CD4-positive, alpha-beta T cell (primary cell): ENCODE data around the gene LRPAP1. TPM values are rescaled to one million over a fixed set of nuclear protein-coding genes. Genes with fewer than 3 reads are reported as not detected.
"Not testable (repeated sequence)": the region's sequence is repeated elsewhere in the genome, so short reads cannot be mapped to it uniquely, and the experiment has no call there.

Experiments used
- ATAC-seq: fragments of 200-7000 bp; cut with Tn5 transposase; one replicate; pipeline ENCODE4 v1.10.0; 2022; ENCODE audit warnings: mild to moderate bottlenecking; ENCODE audit not compliant: poor library complexity
- CTCF ChIA-PET: fragments of 350-600 bp; sonication (Branson Sonifier 250); formaldehyde crosslinking; loops from one replicate; lab custom pipeline; 2021; ENCODE audit warnings: antibody characterized with exemption, inconsistent platforms; lab: Charles Lee
- POLR2A ChIA-PET: fragments of 350-600 bp; sonication (Branson Sonifier 250); formaldehyde crosslinking; loops from one replicate; lab custom pipeline; 2021; ENCODE audit warnings: antibody characterized with exemption, inconsistent platforms; lab: Charles Lee
- DNase-seq, 14 experiments: peaks; one replicate each; pipeline ENCODE4 v3.0.0-alpha.2; 2013 to 2020; ENCODE audit warnings: mixed read lengths in 2 of 14
- H3K27ac ChIP-seq, 2 donors: one replicate each; pipeline versions ENCODE4 v1.5.1 to v1.7.0; 2013; ENCODE audit warnings: low read length in 2 of 2, low read depth in 1 of 2, mild to moderate bottlenecking in 1 of 2
- H3K27me3 ChIP-seq, 2 experiments: 1 replicate in 1 of 2; 2 replicates in 1 of 2; pipeline versions ENCODE4 v1.6.1 to v1.7.0; 2013; ENCODE audit warnings: low read length in 2 of 2, control low read depth in 1 of 2, mild to moderate bottlenecking in 1 of 2, moderate library complexity in 1 of 2; ENCODE audit not compliant: insufficient read depth in 2 of 2, control insufficient read depth in 1 of 2
- H3K36me3 ChIP-seq: one replicate; pipeline ENCODE4 v1.6.1; 2013; ENCODE audit warnings: low read length, control low read depth; ENCODE audit not compliant: insufficient read depth
- H3K4me1 ChIP-seq: one replicate; pipeline ENCODE4 v1.6.1; 2013; ENCODE audit warnings: low read length, control low read depth; ENCODE audit not compliant: insufficient read depth
- H3K4me3 ChIP-seq: one replicate; pipeline ENCODE4 v1.5.1; 2013; ENCODE audit warnings: mild to moderate bottlenecking, low read length, moderate library complexity
- H3K9me3 ChIP-seq, 2 experiments: 1 replicate in 1 of 2; 2 replicates in 1 of 2; pipeline versions ENCODE4 v1.6.1 to v1.7.0; 2013; ENCODE audit warnings: low read length in 2 of 2, mild to moderate bottlenecking in 2 of 2, control low read depth in 1 of 2, moderate library complexity in 1 of 2; ENCODE audit not compliant: control insufficient read depth in 1 of 2, insufficient read depth in 1 of 2
- H3K27ac Mint-ChIP-seq: one replicate; pipeline ENCODE4 v1.8.0; 2020; ENCODE audit warnings: mixed read lengths
- H3K27me3 Mint-ChIP-seq: one replicate; pipeline ENCODE4 v1.8.0; 2021; ENCODE audit warnings: mixed read lengths
- H3K36me3 Mint-ChIP-seq: one replicate; pipeline ENCODE4 v1.8.0; 2021; ENCODE audit warnings: low read depth, mixed read lengths
- H3K4me1 Mint-ChIP-seq: one replicate; pipeline ENCODE4 v1.8.0; 2021; ENCODE audit warnings: low read depth, mixed read lengths
- H3K4me3 Mint-ChIP-seq: one replicate; pipeline ENCODE4 v1.8.0; 2020; ENCODE audit warnings: mild to moderate bottlenecking, mixed read lengths
- H3K9me3 Mint-ChIP-seq: one replicate; pipeline ENCODE4 v1.8.0; 2020; ENCODE audit warnings: mixed read lengths
- intact Hi-C, 2 experiments: fragments of 100-400 bp; cut with DNase I in 1 of 2; cut with micrococcal nuclease in 1 of 2; formaldehyde crosslinking; loops; one replicate each; pipeline versions ENCODE4 v1.15.1 to v1.9.0; 2023 to 2025; cut with DNase I, micrococcal nuclease
- total RNA-seq, 174 experiments: library from RNA in 2 of 174; stranded (reverse) in 2 of 174; gene quantifications; one replicate each; pipeline ENCODE4 v1.2.3 and lab custom pipeline; 2021 to 2026
- TF ChIP-seq, protein P1 (sequence below): fragments of 200-600 bp; IDR thresholded peaks from one replicate; pipeline ENCODE4 v1.8.0; 2022; ENCODE audit warnings: antibody characterized with exemption, mild to moderate bottlenecking

The LRPAP1 gene
- total RNA-seq, 2 experiments from 2014 or later, result 84.2 to 88.0 TPM

DNA sequence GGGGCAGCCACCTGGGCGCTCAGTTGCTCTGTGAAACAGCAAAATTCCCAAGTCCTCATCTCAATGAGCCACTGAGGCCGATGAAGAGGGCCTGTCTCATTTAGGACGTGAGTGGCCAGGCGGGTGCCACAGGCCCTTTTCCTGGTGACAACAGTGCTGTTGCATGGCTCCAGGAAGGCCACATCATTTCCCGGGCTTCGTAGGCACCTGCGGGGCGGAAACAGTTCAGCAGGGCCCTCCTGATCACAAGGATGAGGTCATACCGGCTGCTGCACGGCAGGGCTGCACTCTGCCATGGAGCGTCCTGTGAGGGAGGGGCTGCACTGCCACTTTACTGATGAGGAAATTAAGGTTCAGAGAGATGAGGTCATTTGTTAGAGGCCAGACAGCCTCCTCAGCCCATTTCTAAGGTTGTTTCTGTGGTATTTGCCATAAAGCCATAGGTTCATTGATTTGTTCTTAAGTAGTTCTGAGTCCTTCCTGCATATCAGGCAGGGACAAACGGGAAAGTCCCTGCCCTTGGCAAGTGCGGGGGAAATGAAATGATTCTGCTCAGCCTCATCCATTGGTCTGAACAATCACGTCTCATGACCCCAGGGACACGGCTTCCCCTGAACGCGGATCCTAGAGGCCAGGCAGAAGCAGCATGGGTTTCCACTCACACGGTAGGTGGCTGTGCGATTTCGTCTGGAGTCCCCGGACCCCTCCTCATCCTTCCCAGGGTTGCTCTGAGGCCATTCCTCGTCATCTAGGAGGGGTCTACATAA, 12.2 kb upstream of the LRPAP1 start:
- intact Hi-C loops, H3K27ac ChIP-seq, H3K9me3 ChIP-seq, H3K36me3 Mint-ChIP-seq, POLR2A ChIA-PET, H3K9me3 Mint-ChIP-seq, H3K36me3 ChIP-seq, H3K27ac Mint-ChIP-seq, H3K4me3 Mint-ChIP-seq, H3K4me3 ChIP-seq, CTCF ChIA-PET, H3K4me1 ChIP-seq, H3K4me1 Mint-ChIP-seq, ATAC-seq, H3K27me3 Mint-ChIP-seq, H3K27me3 ChIP-seq: not testable (repeated sequence)
- DNase-seq, result peak in 1 of 14 experiments; percentile 24

DNA sequence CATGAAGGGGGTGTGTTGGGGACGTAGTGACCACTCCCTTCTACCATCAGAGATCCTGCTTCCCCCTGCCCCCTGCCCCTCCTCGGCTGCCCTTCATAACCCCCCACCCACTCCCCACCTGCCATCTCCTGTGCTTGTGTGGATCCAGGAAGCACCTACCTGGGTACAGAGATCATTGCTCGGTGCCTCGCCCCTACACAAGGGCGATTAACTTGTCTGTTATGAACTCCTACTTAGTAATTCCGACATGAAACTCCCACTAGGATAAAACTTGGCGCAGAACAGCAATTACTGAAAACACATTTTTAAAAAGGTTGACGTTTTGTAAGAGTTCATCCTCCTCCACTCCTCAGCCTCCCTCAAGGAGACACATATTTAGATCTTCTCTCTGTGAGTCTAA, 11.2 kb upstream of the LRPAP1 start:
- H3K4me3 Mint-ChIP-seq, POLR2A ChIA-PET: not testable (repeated sequence)

DNA sequence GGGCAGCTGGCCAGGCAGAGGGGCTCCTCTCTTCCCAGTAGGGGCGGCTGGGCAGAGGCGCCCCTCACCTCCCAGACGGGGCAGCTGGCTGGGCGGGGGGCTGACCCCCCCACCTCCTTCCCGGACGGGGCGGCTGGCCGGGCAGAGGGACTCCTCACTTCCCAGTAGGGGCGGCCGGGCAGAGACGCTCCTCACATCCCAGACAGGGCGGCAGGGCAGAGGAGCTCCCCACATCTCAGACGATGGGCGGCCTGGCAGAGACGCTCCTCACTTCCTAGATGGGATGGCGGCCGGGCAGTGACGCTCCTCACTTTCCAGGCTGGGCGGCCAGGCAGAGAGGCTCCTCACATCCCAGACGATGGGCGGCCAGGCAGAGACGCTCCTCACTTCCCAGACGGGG, 6.7 kb upstream of the LRPAP1 start:
- POLR2A ChIA-PET, H3K27me3 Mint-ChIP-seq, H3K9me3 Mint-ChIP-seq, H3K27ac Mint-ChIP-seq, H3K4me3 ChIP-seq, H3K36me3 Mint-ChIP-seq, H3K27me3 ChIP-seq, H3K4me1 ChIP-seq, CTCF ChIA-PET, DNase-seq, H3K4me1 Mint-ChIP-seq, H3K4me3 Mint-ChIP-seq, H3K36me3 ChIP-seq, H3K27ac ChIP-seq, ATAC-seq: not testable (repeated sequence)
- H3K9me3 ChIP-seq, result peaks cover 0 to 21% of the 10 kb centered on the region in 2 experiments
- intact Hi-C loops, result loop anchor here in 1 of 2 experiments (10.0 kb wide), 2 partner anchors 1004 to 1294 kb away; partner anchors contain the start of genes FAM193A, HAUS3 and POLN

More for the DNA sequence above, 11.2 kb upstream of the LRPAP1 start:
- H3K4me3 ChIP-seq, H3K36me3 ChIP-seq, H3K27me3 ChIP-seq, ATAC-seq, H3K4me1 Mint-ChIP-seq, intact Hi-C loops, CTCF ChIA-PET, H3K4me1 ChIP-seq, H3K9me3 Mint-ChIP-seq, DNase-seq, H3K9me3 ChIP-seq, H3K27me3 Mint-ChIP-seq, H3K27ac Mint-ChIP-seq, H3K36me3 Mint-ChIP-seq, H3K27ac ChIP-seq: not testable (repeated sequence)

DNA sequence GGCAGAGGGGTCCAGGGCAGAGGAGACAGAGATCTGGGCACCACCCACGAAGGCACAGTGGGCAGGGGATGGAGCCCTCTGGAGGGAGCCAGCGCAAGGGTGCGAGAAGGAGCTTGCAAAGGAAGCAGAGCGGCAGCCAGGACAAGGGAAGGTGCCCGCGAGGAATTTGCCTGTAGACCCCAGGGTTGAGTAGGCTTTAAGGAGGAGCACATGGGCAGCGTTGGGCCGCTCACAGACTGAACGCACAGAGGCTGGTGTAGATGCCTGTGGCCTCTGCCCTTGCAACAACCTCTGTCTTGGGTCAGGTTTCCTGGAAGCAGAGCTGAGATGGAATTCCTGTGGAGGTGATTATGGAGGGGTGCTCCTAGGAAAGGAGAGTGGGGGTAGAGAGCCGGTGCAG, 3.6 kb upstream of the LRPAP1 start:
- H3K27me3 Mint-ChIP-seq, H3K9me3 Mint-ChIP-seq, H3K27ac ChIP-seq, CTCF ChIA-PET, H3K27ac Mint-ChIP-seq, POLR2A ChIA-PET, DNase-seq, H3K4me3 ChIP-seq, H3K36me3 ChIP-seq, H3K4me3 Mint-ChIP-seq, ATAC-seq, H3K27me3 ChIP-seq: not testable (repeated sequence)
- H3K9me3 ChIP-seq, result peaks cover 0 to 21% of the 10 kb centered on the region in 2 experiments
- Mint-ChIP-seq H3K4me1 (peaks cover 16% of the 10 kb centered on the region), H3K36me3 (peaks cover 12% of the 10 kb centered on the region)
- H3K4me1 ChIP-seq, result peaks cover 19% of the 10 kb centered on the region
- intact Hi-C loops, result loop anchor here in 1 of 2 experiments (10.0 kb wide), 2 partner anchors 1001 to 1291 kb away; partner anchors contain the start of genes FAM193A, HAUS3 and POLN

DNA sequence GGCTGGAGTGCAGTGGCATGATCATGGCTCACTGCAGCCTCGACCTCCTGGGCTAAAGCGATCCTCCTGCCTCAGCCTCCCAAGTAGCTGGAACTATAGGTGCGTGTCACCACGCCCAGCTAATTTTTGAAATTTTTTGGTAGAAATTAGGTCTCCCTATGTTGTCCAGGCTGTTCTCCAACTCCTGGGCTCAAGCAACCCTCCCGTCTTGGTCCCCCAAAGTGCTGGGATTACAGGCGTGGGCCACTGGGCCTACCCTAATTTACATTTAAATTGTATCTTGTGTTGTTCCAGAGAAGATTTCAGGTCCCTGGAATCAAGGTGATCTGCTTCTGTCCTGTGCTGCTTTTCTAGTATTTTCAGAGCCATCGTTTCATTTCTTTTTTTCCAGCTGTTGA, 1.2 kb upstream of the LRPAP1 start:
- TF ChIP-seq, protein P1, sequence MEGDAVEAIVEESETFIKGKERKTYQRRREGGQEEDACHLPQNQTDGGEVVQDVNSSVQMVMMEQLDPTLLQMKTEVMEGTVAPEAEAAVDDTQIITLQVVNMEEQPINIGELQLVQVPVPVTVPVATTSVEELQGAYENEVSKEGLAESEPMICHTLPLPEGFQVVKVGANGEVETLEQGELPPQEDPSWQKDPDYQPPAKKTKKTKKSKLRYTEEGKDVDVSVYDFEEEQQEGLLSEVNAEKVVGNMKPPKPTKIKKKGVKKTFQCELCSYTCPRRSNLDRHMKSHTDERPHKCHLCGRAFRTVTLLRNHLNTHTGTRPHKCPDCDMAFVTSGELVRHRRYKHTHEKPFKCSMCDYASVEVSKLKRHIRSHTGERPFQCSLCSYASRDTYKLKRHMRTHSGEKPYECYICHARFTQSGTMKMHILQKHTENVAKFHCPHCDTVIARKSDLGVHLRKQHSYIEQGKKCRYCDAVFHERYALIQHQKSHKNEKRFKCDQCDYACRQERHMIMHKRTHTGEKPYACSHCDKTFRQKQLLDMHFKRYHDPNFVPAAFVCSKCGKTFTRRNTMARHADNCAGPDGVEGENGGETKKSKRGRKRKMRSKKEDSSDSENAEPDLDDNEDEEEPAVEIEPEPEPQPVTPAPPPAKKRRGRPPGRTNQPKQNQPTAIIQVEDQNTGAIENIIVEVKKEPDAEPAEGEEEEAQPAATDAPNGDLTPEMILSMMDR, result no peak
- no peak overlapping the region for H3K27ac ChIP-seq
- H3K27ac Mint-ChIP-seq, result no peak overlapping the region
- ChIA-PET POLR2A (no interaction called here), CTCF (no interaction called here)
- H3K27me3 ChIP-seq, result no peaks in the 10 kb centered on the region
- H3K36me3 ChIP-seq, result peaks cover 15% of the 10 kb centered on the region
- intact Hi-C loops, result loop anchor here in 1 of 2 experiments (5.0 to 10.0 kb wide), 3 partner anchors 424 to 1289 kb away; partner anchors contain the start of genes FAM193A, HAUS3 and POLN
- ATAC-seq (no peak), DNase-seq (peak in 1 of 14 experiments; percentile 1)
- peak overlapping the region; percentile 59 for H3K4me3 Mint-ChIP-seq
- H3K36me3 Mint-ChIP-seq, result peaks cover 20% of the 10 kb centered on the region
- no peak overlapping the region for H3K4me3 ChIP-seq
- H3K4me1 Mint-ChIP-seq, result peaks cover 29% of the 10 kb centered on the region
- H3K4me1 ChIP-seq, result peaks cover 40% of the 10 kb centered on the region
- peaks cover 0 to 14% of the 10 kb centered on the region in 2 experiments for H3K9me3 ChIP-seq
- H3K27me3 Mint-ChIP-seq, result no peaks in the 10 kb centered on the region
- H3K9me3 Mint-ChIP-seq, result no peaks in the 10 kb centered on the region
